RWPE1 (cell line): ENCODE results near the gene FBXO21.
A peak's percentile ranks its signal among the peaks of the same experiment; 100 is the strongest.
"Not testable (repeated sequence)": the region's sequence is repeated elsewhere in the genome, so short reads cannot be mapped to it uniquely, and the experiment has no call there.

Experiments
- CTCF ChIA-PET: fragments of 350-600 bp; sonication (Branson Sonifier 250); formaldehyde crosslinking; extraction: SDS; loops from one replicate; lab custom pipeline; 2021; lab: Yijun Ruan, JAX
- POLR2A ChIA-PET: fragments of 400-600 bp; formaldehyde crosslinking; extraction: SDS; loops from one replicate; lab custom pipeline; 2020; ENCODE audit warnings: antibody characterized with exemption; ENCODE audit not compliant: low non-redundant PET; lab: Yijun Ruan, JAX
- DNase-seq: peaks from one replicate; pipeline ENCODE4 v3.0.0; 2012; ENCODE audit warnings: low spot score
- H3K27ac ChIP-seq: fragments of 450-650 bp; 2 replicates; pipeline ENCODE4 v1.5.1; 2017
- TF ChIP-seq, protein P1 (sequence below): fragments of 450-650 bp; conservative IDR thresholded peaks from 2 replicates; pipeline ENCODE4 v1.5.1; 2017; ENCODE audit warnings: low read depth, mild to moderate bottlenecking

FBXO21 gene

DNA sequence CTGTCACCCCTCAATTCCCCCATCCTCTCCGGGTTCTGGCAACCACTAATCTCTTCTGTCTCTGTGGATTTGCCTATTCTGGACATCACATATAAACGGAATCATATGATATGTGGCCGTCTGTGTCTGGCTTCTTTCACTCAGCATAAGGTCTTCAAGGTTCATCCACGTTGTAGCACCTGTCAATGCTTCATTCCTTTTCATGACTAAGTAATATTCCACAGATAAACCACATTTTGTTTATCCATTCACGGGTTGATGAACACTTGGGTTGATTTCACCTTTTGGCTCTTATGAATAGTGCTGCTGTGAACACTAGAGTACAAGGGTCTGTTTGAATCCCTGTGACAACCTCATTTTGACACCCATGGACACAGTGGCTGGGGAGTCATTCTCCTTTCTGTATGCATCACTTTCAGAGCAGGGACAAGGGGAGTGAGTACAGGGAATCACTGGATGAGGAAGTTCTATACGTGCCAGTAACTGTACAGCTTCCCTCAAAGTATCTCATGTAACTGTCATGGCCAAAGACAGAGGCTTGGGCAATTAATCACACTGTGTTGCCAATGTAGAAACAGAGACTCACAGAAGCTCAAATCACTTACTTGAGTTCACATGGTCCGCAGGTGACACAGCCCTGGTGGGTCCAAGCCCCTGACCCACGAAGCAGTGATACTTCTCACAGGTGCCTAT lies 80.2 kb downstream of the FBXO21 start:
- ChIA-PET POLR2A (interaction anchor here (0.5 kb wide), 1 partner anchor 311 kb away, joined by 3 read pairs; no protein-coding TSS in a partner anchor), CTCF (no interaction called here)
- DNase-seq: no peak
- TF ChIP-seq, protein P1, sequence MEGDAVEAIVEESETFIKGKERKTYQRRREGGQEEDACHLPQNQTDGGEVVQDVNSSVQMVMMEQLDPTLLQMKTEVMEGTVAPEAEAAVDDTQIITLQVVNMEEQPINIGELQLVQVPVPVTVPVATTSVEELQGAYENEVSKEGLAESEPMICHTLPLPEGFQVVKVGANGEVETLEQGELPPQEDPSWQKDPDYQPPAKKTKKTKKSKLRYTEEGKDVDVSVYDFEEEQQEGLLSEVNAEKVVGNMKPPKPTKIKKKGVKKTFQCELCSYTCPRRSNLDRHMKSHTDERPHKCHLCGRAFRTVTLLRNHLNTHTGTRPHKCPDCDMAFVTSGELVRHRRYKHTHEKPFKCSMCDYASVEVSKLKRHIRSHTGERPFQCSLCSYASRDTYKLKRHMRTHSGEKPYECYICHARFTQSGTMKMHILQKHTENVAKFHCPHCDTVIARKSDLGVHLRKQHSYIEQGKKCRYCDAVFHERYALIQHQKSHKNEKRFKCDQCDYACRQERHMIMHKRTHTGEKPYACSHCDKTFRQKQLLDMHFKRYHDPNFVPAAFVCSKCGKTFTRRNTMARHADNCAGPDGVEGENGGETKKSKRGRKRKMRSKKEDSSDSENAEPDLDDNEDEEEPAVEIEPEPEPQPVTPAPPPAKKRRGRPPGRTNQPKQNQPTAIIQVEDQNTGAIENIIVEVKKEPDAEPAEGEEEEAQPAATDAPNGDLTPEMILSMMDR: no peak
- no peak overlapping the region for H3K27ac ChIP-seq

DNA sequence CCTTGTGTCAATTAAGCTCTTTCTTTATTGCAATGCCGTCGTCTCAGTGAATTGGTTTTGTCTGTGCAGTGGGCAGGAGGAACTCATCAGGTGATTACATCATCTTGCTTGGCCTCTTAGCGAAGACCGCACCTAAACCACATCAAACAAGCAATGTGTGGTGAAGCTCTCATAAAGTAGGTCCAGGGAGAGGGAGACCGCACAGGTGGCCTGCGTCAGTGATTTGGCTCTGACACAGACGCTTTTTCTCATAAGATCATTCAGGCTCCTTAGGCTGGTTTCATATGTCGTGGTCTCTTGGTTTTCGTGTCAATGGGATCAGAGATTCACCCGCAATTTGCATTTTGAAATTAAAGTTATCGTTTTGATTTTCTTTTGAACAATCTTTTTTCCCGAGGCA lies 84.4 kb downstream of the FBXO21 start:
- no peak overlapping the region for H3K27ac ChIP-seq
- TF ChIP-seq, protein P1: no peak
- ChIA-PET CTCF (interaction anchor here (0.7 kb wide), 1 partner anchor 38 kb away, joined by 3 read pairs; no protein-coding TSS in a partner anchor), POLR2A (no interaction called here)
- peak; percentile 49 for DNase-seq

DNA sequence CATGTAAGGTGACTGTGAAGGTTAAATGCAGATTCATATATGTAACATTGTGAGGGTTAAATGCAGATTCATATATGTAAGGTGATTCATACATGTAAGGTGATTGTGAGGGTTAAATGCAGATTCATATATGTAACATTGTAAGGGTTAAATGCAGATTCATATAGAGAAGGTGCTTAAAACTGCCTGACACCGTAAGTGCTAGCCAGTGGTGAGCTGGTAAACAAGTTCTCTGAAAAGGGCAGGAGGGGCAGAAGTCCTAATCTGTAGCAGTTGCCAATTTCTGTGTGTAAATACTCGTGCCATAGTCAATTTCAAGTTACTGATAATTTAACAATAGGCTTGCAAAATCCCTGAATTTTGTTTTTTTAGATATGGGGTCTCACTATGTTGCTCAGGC lies 86.3 kb downstream of the FBXO21 start:
- H3K27ac ChIP-seq, DNase-seq, CTCF ChIA-PET, POLR2A ChIA-PET: not testable (repeated sequence)

DNA sequence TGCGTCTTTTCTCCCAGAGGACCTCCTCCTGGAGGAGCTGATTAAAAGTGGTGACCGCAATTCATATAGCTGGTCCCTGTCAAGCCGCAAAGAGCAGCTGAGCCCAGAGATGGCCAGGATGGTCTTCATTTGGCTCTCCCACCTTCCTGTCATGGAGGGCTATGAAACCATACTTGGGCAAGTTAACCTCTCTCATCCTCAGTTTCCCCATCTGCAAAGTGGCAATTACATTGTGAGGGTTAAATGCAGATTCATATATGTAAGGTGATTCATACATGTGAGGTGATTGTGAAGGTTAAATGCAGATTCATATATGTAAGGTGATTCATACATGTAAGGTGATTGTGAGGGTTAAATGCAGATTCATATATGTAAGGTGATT lies 87.5 kb downstream of the FBXO21 start:
- DNase-seq: no peak
- TF ChIP-seq, protein P1: no peak
- no peak overlapping the region for H3K27ac ChIP-seq
- ChIA-PET POLR2A (no interaction called here), CTCF (no interaction called here)

DNA sequence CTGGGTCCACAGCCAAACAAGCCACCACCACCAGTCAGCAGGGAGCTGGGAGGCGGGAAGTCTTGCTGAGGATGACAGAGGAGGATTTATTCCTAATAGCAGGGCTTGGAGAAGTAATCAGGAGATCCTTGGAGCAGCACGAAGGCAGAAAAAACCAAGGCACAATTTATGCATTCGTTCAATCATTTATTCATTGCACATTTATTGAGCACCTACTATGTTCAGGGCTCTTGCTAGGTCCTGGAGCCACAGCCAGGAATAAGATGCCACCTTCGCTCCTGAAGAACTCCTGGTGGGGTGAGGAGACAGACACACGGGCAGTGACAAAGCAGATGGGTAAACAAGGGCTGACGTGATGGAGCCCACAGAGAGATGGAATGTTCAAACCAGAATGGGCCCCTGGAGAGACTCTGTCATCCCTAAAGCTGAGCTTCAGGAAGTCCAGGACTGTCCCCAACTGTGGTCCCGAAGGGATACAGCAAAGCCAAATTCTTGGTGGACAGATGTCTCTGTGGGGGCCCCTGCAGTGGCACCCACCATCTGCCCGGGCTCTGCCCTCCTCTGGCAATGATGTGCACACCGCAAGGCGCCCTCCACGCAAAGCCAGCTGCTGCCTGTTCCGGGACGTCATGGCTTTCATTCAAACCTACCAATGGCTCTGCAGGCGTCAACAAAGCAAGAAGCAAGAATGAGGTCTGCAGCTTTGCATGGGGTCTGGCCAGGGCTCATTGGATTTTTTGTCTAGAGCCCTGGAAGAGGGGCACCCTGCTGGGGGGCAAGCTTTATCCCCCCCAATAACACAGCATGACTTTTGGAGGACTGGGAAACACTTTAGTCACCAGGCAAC lies 88.1 kb downstream of the FBXO21 start:
- TF ChIP-seq, protein P1: no peak
- no peak for DNase-seq
- no peak overlapping the region for H3K27ac ChIP-seq
- POLR2A ChIA-PET: no interaction called here
- CTCF ChIA-PET: no interaction called here

DNA sequence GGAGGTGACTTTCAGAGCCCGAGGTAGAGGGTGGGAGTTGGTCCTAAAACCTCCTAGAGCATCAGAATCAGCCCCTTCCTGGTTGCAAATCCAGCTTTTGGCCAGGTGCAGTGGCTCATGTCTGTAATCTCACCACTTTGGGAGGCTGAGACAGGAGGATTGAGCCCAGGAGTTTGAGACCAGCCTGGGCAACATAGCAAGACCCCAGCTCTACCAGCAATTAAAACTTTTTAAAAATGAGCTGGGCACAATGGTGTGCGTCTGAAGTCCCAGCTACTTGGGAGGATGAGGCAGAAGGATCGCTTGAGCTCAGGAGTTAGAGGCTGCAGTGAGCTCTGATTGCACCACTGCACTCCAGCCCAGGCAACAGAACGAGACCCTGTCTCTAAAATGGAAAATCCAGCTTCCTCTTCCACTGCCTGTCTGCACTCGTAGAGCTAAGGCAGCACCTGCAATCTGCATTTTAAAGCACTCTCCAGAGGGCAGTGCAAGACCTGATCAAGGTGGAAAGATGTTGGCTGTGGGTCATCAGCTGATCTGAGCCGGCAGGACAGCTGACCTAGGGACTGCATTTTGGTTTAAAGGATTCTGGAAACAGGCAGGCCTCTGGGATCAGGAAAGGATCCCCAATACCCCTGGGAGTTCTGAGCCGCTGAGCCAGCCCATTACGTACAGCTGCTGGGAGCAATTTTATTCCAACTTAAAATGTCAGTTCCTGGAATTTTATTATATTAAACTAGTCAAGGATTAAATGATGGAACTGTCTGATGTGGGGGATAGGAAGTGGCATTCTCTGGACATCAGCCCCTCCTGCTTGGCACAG lies 89.2 kb downstream of the FBXO21 start:
- CTCF ChIA-PET: no interaction called here
- H3K27ac ChIP-seq: no peak overlapping the region
- no peak for DNase-seq
- POLR2A ChIA-PET: no interaction called here
- TF ChIP-seq, protein P1: no peak
